HL-60 (cell line): Measurements from ENCODE around the gene IFT22.

Experiments used
- POLR2AphosphoS5 ChIP-seq: IDR thresholded peaks from 2 replicates; pipeline ENCODE4 v1.6.1; 2012; ENCODE audit warnings: low read depth
- TF ChIP-seq, protein P1 (sequence below): IDR thresholded peaks from one replicate; pipeline ENCODE4 v1.5.1; 2011; ENCODE audit warnings: low read length, control low read depth, inconsistent platforms; ENCODE audit not compliant: insufficient read depth
- TF ChIP-seq, protein P2 (sequence below): IDR thresholded peaks from 2 replicates; pipeline ENCODE4 v1.6.1; 2012; ENCODE audit warnings: low read depth; ENCODE audit not compliant: insufficient replicate concordance

DNA sequence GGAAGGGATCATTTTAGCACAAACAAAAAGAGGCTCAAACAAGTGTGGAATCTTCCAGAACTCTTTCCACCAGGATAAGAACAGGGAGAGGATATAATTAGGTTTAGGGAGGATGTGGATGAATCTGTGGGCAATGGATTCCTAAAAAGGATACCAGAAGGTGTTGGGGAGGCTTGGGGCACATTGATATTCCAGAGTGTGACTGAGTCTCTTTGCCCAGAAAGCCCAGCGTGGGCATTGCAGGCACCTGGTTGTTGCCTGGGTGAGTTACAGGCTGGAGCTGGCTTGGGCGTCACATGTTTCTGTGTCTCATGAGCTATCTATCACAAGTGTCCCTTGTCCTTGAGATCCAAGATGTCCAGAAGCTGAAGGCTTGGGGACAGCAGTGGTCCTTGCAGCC, 44.3 kb upstream of the IFT22 start:
- TF ChIP-seq, protein P1, sequence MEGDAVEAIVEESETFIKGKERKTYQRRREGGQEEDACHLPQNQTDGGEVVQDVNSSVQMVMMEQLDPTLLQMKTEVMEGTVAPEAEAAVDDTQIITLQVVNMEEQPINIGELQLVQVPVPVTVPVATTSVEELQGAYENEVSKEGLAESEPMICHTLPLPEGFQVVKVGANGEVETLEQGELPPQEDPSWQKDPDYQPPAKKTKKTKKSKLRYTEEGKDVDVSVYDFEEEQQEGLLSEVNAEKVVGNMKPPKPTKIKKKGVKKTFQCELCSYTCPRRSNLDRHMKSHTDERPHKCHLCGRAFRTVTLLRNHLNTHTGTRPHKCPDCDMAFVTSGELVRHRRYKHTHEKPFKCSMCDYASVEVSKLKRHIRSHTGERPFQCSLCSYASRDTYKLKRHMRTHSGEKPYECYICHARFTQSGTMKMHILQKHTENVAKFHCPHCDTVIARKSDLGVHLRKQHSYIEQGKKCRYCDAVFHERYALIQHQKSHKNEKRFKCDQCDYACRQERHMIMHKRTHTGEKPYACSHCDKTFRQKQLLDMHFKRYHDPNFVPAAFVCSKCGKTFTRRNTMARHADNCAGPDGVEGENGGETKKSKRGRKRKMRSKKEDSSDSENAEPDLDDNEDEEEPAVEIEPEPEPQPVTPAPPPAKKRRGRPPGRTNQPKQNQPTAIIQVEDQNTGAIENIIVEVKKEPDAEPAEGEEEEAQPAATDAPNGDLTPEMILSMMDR = no peak
- no peak for TF ChIP-seq POLR2AphosphoS5
- TF ChIP-seq, protein P2, sequence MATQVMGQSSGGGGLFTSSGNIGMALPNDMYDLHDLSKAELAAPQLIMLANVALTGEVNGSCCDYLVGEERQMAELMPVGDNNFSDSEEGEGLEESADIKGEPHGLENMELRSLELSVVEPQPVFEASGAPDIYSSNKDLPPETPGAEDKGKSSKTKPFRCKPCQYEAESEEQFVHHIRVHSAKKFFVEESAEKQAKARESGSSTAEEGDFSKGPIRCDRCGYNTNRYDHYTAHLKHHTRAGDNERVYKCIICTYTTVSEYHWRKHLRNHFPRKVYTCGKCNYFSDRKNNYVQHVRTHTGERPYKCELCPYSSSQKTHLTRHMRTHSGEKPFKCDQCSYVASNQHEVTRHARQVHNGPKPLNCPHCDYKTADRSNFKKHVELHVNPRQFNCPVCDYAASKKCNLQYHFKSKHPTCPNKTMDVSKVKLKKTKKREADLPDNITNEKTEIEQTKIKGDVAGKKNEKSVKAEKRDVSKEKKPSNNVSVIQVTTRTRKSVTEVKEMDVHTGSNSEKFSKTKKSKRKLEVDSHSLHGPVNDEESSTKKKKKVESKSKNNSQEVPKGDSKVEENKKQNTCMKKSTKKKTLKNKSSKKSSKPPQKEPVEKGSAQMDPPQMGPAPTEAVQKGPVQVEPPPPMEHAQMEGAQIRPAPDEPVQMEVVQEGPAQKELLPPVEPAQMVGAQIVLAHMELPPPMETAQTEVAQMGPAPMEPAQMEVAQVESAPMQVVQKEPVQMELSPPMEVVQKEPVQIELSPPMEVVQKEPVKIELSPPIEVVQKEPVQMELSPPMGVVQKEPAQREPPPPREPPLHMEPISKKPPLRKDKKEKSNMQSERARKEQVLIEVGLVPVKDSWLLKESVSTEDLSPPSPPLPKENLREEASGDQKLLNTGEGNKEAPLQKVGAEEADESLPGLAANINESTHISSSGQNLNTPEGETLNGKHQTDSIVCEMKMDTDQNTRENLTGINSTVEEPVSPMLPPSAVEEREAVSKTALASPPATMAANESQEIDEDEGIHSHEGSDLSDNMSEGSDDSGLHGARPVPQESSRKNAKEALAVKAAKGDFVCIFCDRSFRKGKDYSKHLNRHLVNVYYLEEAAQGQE = no peak
